Smooth muscle cell (in vitro differentiated cells): ENCODE measurements around the gene ABCA7. TPM values are rescaled to one million over a fixed set of nuclear protein-coding genes. Genes with fewer than 3 reads are reported as not detected.

Experiments used
- DNase-seq: peaks from one replicate; lab custom pipeline; 2025; ENCODE audit not compliant: unreplicated experiment; lab: John Stamatoyannopoulos, UW
- H2AFZ ChIP-seq: fragments of 200-600 bp; sonication (generic); 2 replicates; pipeline ENCODE4 v1.6.0; 2016; ENCODE audit warnings: antibody characterized with exemption, low read depth, mild to moderate bottlenecking
- H3F3A ChIP-seq: fragments of 200-600 bp; sonication (generic); 2 replicates; pipeline ENCODE4 v1.6.0; 2017; ENCODE audit warnings: antibody characterized with exemption, low read depth
- H3K27ac ChIP-seq: fragments of 200-600 bp; sonication (generic); 2 replicates; pipeline ENCODE4 v1.5.1; 2016; ENCODE audit warnings: low read depth, mild to moderate bottlenecking
- H3K27me3 ChIP-seq: fragments of 200-600 bp; sonication (generic); 2 replicates; pipeline ENCODE4 v1.6.1; 2016; ENCODE audit warnings: low read depth, mild to moderate bottlenecking
- H3K36me3 ChIP-seq: fragments of 200-600 bp; sonication (generic); 2 replicates; pipeline ENCODE4 v1.5.1; 2016; ENCODE audit warnings: low read depth
- H3K4me1 ChIP-seq: fragments of 200-600 bp; sonication (generic); 2 replicates; pipeline ENCODE4 v1.5.1; 2016; ENCODE audit warnings: low read depth
- H3K4me2 ChIP-seq: fragments of 200-600 bp; sonication (generic); 2 replicates; pipeline ENCODE4 v1.6.0; 2016; ENCODE audit warnings: mild to moderate bottlenecking
- H3K4me3 ChIP-seq: fragments of 200-600 bp; sonication (generic); 2 replicates; pipeline ENCODE4 v1.5.1; 2016; ENCODE audit warnings: mild to moderate bottlenecking
- H3K79me2 ChIP-seq: fragments of 200-600 bp; sonication (generic); 2 replicates; pipeline ENCODE4 v1.6.0; 2016; ENCODE audit warnings: low read depth, mild to moderate bottlenecking
- H3K9ac ChIP-seq: fragments of 200-600 bp; sonication (generic); 2 replicates; pipeline ENCODE4 v1.6.0; 2016; ENCODE audit warnings: low read depth
- H3K9me3 ChIP-seq: fragments of 200-600 bp; sonication (generic); replicated peaks from 2 replicates; pipeline ENCODE4 v1.5.1; 2016; ENCODE audit warnings: low read depth
- H4K20me1 ChIP-seq: fragments of 200-600 bp; sonication (generic); 2 replicates; pipeline ENCODE4 v1.6.0; 2016; ENCODE audit warnings: low read depth
- WGBS: methylation state at CpG from one replicate; pipeline ENCODE4 v1.1.7; 2016; ENCODE audit warnings: low lambda C conversion rate; 5-methylcytosine and 5-hydroxymethylcytosine counted together
- polyA plus RNA-seq: library from polyadenylated mRNA; unstranded; fragments of >200 nt; fragmentation: Nextera tagmentation; extraction: Ambion mirVana; gene quantifications from 2 replicates; pipeline ENCODE4 v1.2.1, GENCODE V29; 2016
- total RNA-seq: library from RNA; depleted of rRNA; stranded (reverse); fragments of >200 nt; gene quantifications from 2 replicates; pipeline ENCODE4 v1.2.3, GENCODE V29; 2014
- TF ChIP-seq, protein P1 (sequence below): fragments of 200-600 bp; sonication (generic); IDR thresholded peaks from 2 replicates; pipeline ENCODE4 v1.5.1; 2017; ENCODE audit warnings: borderline replicate concordance, mild to moderate bottlenecking, antibody characterized with exemption; ENCODE audit not compliant: insufficient read depth, poor library complexity, severe bottlenecking

ABCA7 gene
- total and polyA plus RNA-seq, 2 experiments from 2014 or later = 4.1 to 11.8 TPM

DNA sequence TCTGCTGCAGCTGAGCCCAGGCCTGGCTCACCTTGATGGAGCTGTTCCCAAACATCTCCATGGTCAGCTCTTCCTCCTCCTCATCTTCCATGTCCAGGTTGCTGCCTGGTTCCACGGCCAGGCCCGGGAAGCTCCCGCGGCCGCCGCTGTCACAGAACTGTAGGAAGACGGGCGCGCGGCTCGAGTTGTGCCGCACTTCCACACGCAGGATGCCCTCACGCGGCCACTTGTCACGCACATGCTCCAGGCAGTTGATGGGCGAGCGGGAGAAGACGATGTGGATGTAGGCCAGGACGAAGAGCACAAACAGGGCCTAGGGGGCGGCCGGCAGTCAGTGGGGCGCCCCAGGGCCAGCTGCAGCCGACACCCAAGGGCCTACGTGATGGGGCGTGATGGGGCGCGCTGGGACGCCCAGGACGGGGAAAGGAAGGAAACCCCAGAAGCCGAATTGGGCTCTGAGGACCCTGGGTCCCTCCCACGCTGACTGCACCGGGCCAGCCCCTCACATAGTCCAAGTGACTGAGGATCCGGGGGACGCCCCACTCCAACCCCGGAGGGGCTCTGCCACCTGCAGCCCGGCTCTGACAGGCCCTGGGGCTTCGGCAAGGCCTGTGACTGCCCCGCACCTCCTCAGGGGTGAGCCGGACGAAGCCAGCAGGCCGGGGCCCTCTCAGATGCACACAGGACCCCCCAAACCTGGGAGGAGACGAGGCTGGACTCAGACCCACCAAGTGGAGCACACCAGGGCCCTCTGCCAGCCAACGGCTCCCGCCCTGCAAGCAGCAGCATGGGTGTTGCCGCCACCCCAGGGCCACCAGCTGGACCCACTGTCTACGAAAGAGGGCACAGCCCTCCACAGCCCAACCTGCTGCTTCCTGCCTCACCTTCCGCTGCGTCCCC lies 25.5 kb upstream of the ABCA7 start:
- H3K79me2 ChIP-seq = peaks cover 64% of the 10 kb centered on the region
- H3K9ac ChIP-seq = no peak overlapping the region
- DNase-seq = no peak
- no peak overlapping the region for H3K4me2 ChIP-seq
- no peaks in the 10 kb centered on the region for H3K9me3 ChIP-seq
- no peak overlapping the region for H2AFZ ChIP-seq
- peaks cover 21% of the 10 kb centered on the region for H3K4me1 ChIP-seq
- H3F3A ChIP-seq = no peaks in the 10 kb centered on the region
- H3K27me3 ChIP-seq = no peaks in the 10 kb centered on the region
- TF ChIP-seq, protein P1, sequence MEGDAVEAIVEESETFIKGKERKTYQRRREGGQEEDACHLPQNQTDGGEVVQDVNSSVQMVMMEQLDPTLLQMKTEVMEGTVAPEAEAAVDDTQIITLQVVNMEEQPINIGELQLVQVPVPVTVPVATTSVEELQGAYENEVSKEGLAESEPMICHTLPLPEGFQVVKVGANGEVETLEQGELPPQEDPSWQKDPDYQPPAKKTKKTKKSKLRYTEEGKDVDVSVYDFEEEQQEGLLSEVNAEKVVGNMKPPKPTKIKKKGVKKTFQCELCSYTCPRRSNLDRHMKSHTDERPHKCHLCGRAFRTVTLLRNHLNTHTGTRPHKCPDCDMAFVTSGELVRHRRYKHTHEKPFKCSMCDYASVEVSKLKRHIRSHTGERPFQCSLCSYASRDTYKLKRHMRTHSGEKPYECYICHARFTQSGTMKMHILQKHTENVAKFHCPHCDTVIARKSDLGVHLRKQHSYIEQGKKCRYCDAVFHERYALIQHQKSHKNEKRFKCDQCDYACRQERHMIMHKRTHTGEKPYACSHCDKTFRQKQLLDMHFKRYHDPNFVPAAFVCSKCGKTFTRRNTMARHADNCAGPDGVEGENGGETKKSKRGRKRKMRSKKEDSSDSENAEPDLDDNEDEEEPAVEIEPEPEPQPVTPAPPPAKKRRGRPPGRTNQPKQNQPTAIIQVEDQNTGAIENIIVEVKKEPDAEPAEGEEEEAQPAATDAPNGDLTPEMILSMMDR = no peak
- H3K4me3 ChIP-seq = no peak overlapping the region
- H3K36me3 ChIP-seq = no peaks in the 10 kb centered on the region
- peaks cover 70% of the 10 kb centered on the region for H4K20me1 ChIP-seq
- no peak overlapping the region for H3K27ac ChIP-seq
- 96% methylated on average over 47 of the region's 49 CpGs for WGBS

DNA sequence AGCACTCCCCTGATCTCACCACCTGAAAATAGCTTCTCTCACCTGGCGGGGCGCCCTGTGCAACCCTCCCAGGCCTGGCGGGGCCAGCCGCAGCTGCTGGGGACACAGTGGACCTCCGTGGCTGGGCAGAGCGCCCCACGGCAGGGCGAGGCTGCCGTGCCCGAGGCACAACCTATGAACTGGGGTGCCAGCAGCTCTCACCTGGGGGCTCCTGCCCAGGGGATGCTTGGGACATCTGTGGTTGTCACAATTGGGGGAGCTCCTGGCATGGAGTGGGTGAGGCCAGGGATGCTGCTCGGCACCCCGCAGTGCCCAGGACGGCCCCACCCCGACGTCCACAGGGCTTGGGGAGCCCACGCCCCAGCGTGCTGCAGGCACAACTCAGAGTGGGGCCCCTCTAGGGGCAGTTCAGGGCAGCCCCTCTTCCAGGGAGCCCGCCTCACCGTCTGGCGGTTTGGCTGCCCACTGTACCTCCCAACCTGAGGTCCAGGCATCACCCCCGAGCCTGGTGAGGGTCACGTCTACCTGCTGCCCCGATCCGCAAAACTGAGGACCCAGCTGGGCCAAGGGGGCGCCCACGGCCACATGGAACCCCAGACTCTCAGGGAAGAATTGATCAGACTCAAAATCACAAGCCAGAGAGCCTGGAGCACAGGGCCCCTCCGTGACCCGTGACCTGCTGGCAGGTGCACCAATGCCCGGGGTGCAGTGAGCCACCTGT lies 24.7 kb upstream of the ABCA7 start:
- Histone ChIP-seq H3F3A (no peaks in the 10 kb centered on the region), H3K4me3 (no peak overlapping the region), H3K79me2 (peaks cover 73% of the 10 kb centered on the region), H3K9me3 (no peaks in the 10 kb centered on the region), H3K27me3 (no peaks in the 10 kb centered on the region), H4K20me1 (peaks cover 79% of the 10 kb centered on the region), H3K9ac (no peak overlapping the region), H3K4me2 (no peak overlapping the region), H3K4me1 (peaks cover 27% of the 10 kb centered on the region), H2AFZ (no peak overlapping the region), H3K36me3 (no peaks in the 10 kb centered on the region), H3K27ac (no peak overlapping the region)
- TF ChIP-seq, protein P1 = no peak
- WGBS = 99% methylated on average over 20 of the region's 29 CpGs
- DNase-seq = no peak

DNA sequence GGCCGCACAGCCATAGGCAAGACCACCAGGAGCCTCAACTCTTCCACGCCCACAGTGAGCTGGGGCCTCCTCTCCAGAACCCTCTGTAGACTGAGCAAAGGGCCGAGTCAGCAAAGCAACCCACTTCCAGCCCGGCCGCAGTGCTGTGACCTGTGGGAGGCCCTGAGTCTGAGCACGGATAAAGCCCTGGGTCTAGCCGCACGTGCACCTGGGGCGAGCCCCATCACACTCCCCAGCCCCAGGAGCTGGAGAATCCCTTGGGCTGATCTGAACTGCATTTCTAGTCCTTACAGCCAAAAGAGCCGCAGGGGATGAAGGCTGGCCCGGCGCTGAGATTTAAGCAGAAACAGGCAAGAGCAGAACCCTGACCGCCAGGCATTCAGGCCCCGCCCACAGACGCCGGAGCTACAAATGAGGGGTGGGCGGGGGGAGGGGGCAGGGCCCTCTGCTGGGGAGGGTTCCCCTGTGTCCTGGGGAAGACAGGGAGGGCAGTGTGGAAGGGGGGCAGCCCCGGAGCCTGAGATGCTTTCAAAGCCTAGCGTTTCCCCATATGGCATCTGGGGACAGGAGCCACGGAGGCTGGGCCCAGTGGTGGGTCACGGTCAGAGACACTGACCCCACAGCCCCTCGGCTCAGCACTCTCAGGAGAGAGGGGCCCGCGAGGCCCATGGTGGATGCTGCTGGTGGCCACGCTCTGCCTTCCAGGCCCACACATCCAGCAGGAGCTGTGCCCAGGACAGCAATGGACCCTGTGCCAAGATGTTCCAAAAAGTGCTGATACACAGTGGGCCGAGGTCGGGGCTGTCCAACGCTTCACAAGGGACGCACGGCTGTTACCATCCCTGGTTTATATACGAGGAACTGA lies 23.9 kb upstream of the ABCA7 start:
- Histone ChIP-seq H3K27me3 (no peaks in the 10 kb centered on the region), H3K4me2 (peak overlapping the region; percentile 62), H3K36me3 (no peaks in the 10 kb centered on the region), H3K9me3 (no peaks in the 10 kb centered on the region), H3K79me2 (peaks cover 77% of the 10 kb centered on the region), H3K27ac (peak overlapping the region; percentile 80), H3K4me1 (peaks cover 27% of the 10 kb centered on the region), H4K20me1 (peaks cover 83% of the 10 kb centered on the region), H3K9ac (no peak overlapping the region), H2AFZ (no peak overlapping the region), H3F3A (no peaks in the 10 kb centered on the region), H3K4me3 (no peak overlapping the region)
- TF ChIP-seq, protein P1 = no peak
- WGBS = 78% methylated on average over 30 of the region's 31 CpGs
- no peak for DNase-seq
